A673 (cell line): ENCODE measurements around the gene KCNQ2.

Experiments used
- CTCF ChIP-seq: fragments of 300-800, 200-600 bp; sonication (generic); conservative IDR thresholded peaks from 2 replicates; pipeline ENCODE4 v1.5.1; 2017; ENCODE audit warnings: low read depth, mild to moderate bottlenecking, antibody characterized with exemption, low read length, moderate library complexity, mixed read lengths
- EZH2 ChIP-seq: fragments of 200-600 bp; sonication (generic); IDR thresholded peaks from 2 replicates; pipeline ENCODE4 v1.6.1; 2017; ENCODE audit warnings: borderline replicate concordance, low read depth, mild to moderate bottlenecking, mixed read lengths, antibody characterized with exemption, low read length; ENCODE audit not compliant: poor library complexity, severe bottlenecking

GRCh38 chr20:63520504-63520933 is 48.1 kb upstream of the KCNQ2 start, which contains the start of gene PPDPF:
- TF ChIP-seq EZH2 (no peak), CTCF (no peak)
